ENCODE measurements around the gene FBN1.

The FBN1 gene

DNA sequence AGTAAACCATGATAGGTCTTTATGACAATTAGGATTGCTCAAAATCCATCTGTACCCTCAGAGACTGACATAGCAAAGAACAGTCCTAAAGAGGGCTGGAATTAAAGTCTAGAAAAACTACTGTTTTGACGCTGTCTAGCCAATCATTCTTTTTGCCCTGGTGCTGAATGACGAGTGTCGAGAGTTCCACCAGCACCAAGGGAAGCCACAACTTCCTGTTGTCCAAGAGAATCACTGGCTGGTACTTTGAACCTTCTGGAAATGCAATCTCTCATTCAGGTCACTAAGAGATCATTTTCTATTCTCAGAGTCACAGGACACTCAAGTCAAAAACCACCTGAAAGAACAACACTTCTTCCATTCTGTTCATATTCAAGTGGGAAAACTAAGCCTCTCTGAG, 37.7 kb downstream of the FBN1 start:
- TF ChIP-seq ZFX (IDR thresholded peaks at IDR 0.05): no peak
- no peak overlapping the region for H3K27ac ChIP-seq

- no peak overlapping the region for H3K27ac ChIP-seq
- TF ChIP-seq ZFX (IDR thresholded peaks at IDR 0.05) (no peak), CTCF (conservative IDR thresholded peaks at IDR 0.05) (no peak)
These were observed 40.9 kb downstream of the FBN1 start for GRCh38 chr15:48604567-48604966.

- TF ChIP-seq CTCF (conservative IDR thresholded peaks at IDR 0.05): no peak
- no peak overlapping the region for H3K27ac ChIP-seq
These were observed 41.6 kb downstream of the FBN1 start for GRCh38 chr15:48603922-48604321.

- H3K27ac ChIP-seq: no peak overlapping the region
- TF ChIP-seq CTCF (conservative IDR thresholded peaks at IDR 0.05) (no peak; the same call in 1 of the 2 replicates), ZFX (IDR thresholded peaks at IDR 0.05) (no peak)
These were observed 42.4 kb downstream of the FBN1 start for GRCh38 chr15:48603123-48603500.

DNA sequence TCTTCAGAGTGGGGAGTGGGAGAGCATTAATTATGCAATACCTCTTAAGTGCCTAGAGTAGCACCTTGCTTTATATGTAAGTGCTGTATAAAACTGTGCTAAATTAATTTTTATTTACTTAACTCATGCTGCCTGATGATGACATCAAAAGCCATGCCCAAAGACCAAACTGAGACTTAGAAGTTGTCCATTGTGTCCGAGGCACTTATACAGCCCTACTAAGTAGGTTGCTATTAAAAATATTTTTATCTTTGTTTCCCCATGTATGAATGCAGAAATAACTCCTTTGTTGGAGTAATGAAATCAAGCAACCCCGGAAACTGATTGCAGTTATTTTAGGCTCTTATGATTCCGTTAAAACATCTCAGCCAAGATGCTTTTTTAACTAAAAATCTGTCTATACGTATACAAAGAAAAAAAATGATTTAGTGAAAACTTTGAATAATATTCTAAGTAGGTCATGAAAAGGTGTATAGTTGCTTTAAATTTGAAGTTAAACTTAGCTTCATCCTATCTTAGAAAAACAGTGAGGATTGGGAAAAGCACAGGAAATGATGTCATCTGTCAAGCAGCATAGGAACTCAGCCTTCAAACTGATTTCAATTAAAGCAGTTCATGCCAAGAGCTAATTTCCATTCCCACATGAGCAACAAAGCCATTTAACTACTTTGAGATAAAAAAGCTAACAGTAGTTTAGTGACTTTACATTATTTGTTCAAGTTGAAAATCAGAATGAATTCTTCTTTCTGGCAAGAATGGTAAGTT, 43.0 kb downstream of the FBN1 start:
- H3K27ac ChIP-seq: no peak overlapping the region
- no peak for TF ChIP-seq CTCF (conservative IDR thresholded peaks at IDR 0.05)
- no peak for TF ChIP-seq ZFX (IDR thresholded peaks at IDR 0.05)

- TF ChIP-seq ZFX (IDR thresholded peaks at IDR 0.05) (no peak), CTCF (conservative IDR thresholded peaks at IDR 0.05) (no peak)
- no peak overlapping the region for H3K27ac ChIP-seq
These were observed 44.4 kb downstream of the FBN1 start for GRCh38 chr15:48601095-48601494.

GRCh38 chr15:48596841-48597240, 48.7 kb downstream of the FBN1 start:
- TF ChIP-seq ZFX (IDR thresholded peaks at IDR 0.05): no peak
- no peak for TF ChIP-seq CTCF (conservative IDR thresholded peaks at IDR 0.05)
- no peak overlapping the region for H3K27ac ChIP-seq

GRCh38 chr15:48596415-48596814, 49.1 kb downstream of the FBN1 start:
- TF ChIP-seq ZFX (IDR thresholded peaks at IDR 0.05) (no peak), CTCF (conservative IDR thresholded peaks at IDR 0.05) (no peak)
- no peak overlapping the region for H3K27ac ChIP-seq

Data from C4-2B (cell line).